ENCODE data around the gene ASPSCR1. TPM values are rescaled to one million over a fixed set of nuclear protein-coding genes. Genes with fewer than 3 reads are reported as not detected.

Gene ASPSCR1
- total and polyA plus RNA-seq, 2 of the 13 experiments (the other 11 are each of a cell fraction or from before 2014, with no cell fraction given): 274 to 314 TPM

DNA sequence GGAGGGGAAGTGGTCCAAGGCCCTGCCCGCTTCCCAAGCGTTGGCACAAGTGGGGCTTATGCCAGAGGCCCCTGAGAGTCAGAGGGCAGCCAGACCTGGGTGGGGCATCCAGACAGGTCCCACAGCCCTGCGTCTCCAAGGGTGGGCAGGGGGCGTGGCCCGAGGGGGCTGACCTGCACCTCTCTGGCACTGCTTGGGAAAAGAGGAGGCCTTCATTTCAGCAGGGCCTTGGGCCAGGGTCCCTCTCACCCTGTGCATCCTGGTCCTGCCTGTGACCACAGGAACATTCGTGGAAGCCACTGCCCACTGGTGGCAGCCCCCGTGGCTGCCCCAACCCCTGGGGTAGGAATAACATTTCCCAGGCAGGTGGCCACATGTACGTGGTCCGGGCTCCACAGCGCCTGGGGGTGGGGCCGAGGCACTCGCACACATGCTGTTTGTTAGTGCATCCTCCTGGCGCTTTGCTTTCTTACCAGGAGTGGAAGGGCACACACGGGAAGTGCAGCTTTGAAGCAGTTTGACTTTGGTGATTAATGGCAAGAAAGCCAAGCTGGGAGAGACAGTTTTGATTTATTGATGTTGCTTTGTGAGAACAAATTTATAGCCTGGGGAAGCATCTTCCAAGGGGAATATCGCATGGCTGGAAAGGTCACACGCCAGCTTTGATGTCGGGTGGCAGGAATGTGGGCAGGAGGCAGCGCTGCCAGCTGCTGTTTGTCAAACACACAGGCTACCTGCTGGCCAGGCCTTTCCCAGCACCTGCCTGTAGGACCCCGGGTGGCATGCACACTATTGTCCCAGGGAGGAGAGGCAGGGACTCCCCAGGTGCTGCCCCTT is 40.9 kb downstream of the ASPSCR1 start (continued):
- TF ChIP-seq NAIF1 (CRISPR knock-in tag; IDR thresholded peaks at IDR 0.05; ENCODE audit: borderline replicate concordance) (no peak), ZNF878 (CRISPR knock-in tag; IDR thresholded peaks at IDR 0.05) (no peak), ZNF841 (CRISPR knock-in tag; IDR thresholded peaks at IDR 0.05; ENCODE audit: borderline replicate concordance) (no peak), HNRNPUL1 (IDR thresholded peaks at IDR 0.05; ENCODE audit: low read depth, low read length) (no peak), ZNF569 (CRISPR knock-in tag; IDR thresholded peaks at IDR 0.05; ENCODE audit: borderline replicate concordance) (no peak), ZKSCAN8 (CRISPR knock-in tag; IDR thresholded peaks at IDR 0.05; ENCODE audit: borderline replicate concordance) (no peak), DNMT1 (CRISPR knock-in tag; IDR thresholded peaks at IDR 0.05) (0 out of 2 replicates have a peak, but pooled peaks have one; percentile 67), ATM (IDR thresholded peaks at IDR 0.05; ENCODE audit: borderline replicate concordance) (no peak), ZNF615 (CRISPR knock-in tag; IDR thresholded peaks at IDR 0.05; ENCODE audit: borderline replicate concordance) (no peak), ZNF792 (CRISPR knock-in tag; IDR thresholded peaks at IDR 0.05) (no peak), TGIF2 (CRISPR knock-in tag; IDR thresholded peaks at IDR 0.05) (no peak), SP1 (IDR thresholded peaks at IDR 0.05) (no peak), SP1 (CRISPR knock-in tag; IDR thresholded peaks at IDR 0.05) (no peak), NFYC (CRISPR knock-in tag; IDR thresholded peaks at IDR 0.05) (no peak), NFYB (CRISPR knock-in tag; IDR thresholded peaks at IDR 0.05) (no peak), ZNF343 (CRISPR knock-in tag; IDR thresholded peaks at IDR 0.05) (no peak), FOXP1 (IDR thresholded peaks at IDR 0.05) (no peak), FOXP1 (CRISPR knock-in tag; IDR thresholded peaks at IDR 0.05) (no peak)
- TF ChIP-seq, protein P1, sequence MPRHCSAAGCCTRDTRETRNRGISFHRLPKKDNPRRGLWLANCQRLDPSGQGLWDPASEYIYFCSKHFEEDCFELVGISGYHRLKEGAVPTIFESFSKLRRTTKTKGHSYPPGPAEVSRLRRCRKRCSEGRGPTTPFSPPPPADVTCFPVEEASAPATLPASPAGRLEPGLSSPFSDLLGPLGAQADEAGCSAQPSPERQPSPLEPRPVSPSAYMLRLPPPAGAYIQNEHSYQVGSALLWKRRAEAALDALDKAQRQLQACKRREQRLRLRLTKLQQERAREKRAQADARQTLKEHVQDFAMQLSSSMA (CRISPR knock-in tag; IDR thresholded peaks at IDR 0.05): no peak
- TF ChIP-seq, protein P2, sequence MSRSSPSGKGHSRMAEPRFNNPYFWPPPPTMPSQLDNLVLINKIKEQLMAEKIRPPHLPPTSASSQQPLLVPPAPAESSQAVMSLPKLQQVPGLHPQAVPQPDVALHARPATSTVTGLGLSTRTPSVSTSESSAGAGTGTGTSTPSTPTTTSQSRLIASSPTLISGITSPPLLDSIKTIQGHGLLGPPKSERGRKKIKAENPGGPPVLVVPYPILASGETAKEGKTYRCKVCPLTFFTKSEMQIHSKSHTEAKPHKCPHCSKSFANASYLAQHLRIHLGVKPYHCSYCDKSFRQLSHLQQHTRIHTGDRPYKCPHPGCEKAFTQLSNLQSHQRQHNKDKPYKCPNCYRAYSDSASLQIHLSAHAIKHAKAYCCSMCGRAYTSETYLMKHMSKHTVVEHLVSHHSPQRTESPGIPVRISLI (CRISPR knock-in tag; IDR thresholded peaks at IDR 0.05; ENCODE audit: borderline replicate concordance): no peak
- TF ChIP-seq, protein P3, sequence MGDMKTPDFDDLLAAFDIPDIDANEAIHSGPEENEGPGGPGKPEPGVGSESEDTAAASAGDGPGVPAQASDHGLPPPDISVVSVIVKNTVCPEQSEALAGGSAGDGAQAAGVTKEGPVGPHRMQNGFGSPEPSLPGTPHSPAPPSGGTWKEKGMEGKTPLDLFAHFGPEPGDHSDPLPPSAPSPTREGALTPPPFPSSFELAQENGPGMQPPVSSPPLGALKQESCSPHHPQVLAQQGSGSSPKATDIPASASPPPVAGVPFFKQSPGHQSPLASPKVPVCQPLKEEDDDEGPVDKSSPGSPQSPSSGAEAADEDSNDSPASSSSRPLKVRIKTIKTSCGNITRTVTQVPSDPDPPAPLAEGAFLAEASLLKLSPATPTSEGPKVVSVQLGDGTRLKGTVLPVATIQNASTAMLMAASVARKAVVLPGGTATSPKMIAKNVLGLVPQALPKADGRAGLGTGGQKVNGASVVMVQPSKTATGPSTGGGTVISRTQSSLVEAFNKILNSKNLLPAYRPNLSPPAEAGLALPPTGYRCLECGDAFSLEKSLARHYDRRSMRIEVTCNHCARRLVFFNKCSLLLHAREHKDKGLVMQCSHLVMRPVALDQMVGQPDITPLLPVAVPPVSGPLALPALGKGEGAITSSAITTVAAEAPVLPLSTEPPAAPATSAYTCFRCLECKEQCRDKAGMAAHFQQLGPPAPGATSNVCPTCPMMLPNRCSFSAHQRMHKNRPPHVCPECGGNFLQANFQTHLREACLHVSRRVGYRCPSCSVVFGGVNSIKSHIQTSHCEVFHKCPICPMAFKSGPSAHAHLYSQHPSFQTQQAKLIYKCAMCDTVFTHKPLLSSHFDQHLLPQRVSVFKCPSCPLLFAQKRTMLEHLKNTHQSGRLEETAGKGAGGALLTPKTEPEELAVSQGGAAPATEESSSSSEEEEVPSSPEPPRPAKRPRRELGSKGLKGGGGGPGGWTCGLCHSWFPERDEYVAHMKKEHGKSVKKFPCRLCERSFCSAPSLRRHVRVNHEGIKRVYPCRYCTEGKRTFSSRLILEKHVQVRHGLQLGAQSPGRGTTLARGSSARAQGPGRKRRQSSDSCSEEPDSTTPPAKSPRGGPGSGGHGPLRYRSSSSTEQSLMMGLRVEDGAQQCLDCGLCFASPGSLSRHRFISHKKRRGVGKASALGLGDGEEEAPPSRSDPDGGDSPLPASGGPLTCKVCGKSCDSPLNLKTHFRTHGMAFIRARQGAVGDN (CRISPR knock-in tag; IDR thresholded peaks at IDR 0.05): peak; percentile 48; the same call in 1 of the 2 replicates
- TF ChIP-seq, protein P4, sequence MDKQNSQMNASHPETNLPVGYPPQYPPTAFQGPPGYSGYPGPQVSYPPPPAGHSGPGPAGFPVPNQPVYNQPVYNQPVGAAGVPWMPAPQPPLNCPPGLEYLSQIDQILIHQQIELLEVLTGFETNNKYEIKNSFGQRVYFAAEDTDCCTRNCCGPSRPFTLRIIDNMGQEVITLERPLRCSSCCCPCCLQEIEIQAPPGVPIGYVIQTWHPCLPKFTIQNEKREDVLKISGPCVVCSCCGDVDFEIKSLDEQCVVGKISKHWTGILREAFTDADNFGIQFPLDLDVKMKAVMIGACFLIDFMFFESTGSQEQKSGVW (CRISPR knock-in tag; IDR thresholded peaks at IDR 0.05; ENCODE audit: borderline replicate concordance): no peak
- TF ChIP-seq, protein P5, sequence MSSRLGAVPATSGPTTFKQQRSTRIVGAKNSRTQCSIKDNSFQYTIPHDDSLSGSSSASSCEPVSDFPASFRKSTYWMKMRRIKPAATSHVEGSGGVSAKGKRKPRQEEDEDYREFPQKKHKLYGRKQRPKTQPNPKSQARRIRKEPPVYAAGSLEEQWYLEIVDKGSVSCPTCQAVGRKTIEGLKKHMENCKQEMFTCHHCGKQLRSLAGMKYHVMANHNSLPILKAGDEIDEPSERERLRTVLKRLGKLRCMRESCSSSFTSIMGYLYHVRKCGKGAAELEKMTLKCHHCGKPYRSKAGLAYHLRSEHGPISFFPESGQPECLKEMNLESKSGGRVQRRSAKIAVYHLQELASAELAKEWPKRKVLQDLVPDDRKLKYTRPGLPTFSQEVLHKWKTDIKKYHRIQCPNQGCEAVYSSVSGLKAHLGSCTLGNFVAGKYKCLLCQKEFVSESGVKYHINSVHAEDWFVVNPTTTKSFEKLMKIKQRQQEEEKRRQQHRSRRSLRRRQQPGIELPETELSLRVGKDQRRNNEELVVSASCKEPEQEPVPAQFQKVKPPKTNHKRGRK (CRISPR knock-in tag; IDR thresholded peaks at IDR 0.05): no peak
